Measurements from ENCODE around the gene PPBP.

The PPBP gene, protein sequence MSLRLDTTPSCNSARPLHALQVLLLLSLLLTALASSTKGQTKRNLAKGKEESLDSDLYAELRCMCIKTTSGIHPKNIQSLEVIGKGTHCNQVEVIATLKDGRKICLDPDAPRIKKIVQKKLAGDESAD

DNA sequence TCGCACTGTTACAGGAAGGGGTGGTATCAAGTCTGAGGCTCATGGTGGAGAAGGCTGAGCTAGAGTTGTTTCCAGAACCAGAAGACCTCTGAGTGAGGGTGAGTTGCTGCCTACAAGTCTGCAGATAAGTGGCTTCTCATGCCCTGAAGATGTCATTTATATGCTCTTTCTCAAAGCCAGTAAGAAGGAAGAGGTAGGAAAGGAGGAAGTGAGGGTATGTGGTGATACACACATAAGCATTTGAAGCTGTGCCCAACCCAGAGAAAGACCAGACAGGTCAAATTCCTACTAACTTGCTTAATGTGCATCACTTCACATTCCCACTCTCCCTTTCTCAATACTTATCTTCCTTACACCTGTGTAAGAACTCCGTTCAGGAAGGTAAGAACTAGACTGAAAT lies at the start of gene PPBP:
Gene PPBP, minus strand, starts transcription at position 130 of the 400 bp plus-strand sequence. Its CDS starts 87 bp downstream, at position 43.
- no peak within 1 kb of the TSS for H3K4me3 ChIP-seq

DNA sequence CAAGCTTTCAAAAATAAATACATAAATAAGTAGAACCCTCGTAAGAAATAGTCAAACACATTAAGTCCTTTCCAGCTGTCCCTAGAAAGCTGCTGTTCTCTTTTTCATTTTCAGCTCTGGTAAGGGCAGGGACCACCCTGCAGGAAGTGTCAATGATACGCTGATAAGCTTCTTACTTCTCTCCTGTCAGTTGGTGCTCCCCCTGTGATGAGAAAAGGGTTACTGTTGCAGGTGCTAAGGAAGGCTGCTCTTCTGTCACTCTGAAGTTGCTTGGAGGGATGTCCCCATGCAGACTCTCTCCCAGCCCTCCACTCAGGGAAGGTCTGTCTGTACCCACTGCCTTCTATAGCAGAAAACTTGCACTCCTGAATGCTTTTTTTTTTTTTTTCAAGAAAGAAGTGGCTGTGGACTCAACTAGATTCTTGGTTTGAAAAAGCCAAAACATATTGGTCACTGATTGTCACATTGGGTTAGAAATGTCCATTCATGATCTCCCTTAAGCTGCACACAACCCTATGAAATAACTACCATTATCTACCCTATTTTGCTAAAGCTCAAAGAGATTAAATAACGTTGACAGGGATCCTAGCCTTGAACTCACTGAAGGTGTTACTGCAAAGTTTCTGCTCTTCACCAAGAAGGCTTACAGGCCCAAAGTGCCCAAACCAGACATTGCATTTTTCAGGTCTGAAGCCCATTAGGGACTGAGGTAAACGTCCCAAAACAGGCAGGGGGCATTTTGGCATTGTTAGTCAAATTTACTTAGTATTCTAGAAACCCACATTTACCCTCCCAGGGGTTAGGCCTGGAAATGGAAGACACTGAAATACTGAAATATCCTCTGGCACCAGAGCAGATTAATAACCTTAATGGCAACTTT lies 49.3 kb upstream of the PPBP start:
- Histone ChIP-seq H3K4me3 (peak overlapping the region in 5 of 7 experiments; percentile 44 to 53 (median 50)), H3K27ac (peak overlapping the region in 3 of 21 experiments; percentile 71 to 79 (median 79))

More for the DNA sequence above, at the start of gene PPBP:
- H3K27ac ChIP-seq = no peak within 1 kb of the TSS

DNA sequence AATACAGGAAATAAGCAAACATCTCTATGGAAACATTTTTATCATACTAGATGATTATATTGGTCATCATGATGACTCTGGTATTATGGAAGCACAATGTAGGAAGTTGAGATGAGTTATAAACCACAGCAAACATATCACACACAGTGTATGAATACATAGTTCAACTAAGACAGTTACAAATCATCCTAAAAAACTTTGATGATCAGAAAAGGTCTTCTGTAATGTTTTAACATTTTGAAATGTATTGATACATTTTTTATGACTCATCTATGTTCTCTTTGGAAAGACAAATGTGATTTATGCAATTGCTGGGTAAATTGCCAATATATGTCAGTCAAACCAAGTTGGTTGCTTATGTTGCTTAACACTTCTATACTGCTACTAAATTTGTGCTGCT lies 45.7 kb upstream of the PPBP start:
- no peak overlapping the region for H3K27ac ChIP-seq

DNA sequence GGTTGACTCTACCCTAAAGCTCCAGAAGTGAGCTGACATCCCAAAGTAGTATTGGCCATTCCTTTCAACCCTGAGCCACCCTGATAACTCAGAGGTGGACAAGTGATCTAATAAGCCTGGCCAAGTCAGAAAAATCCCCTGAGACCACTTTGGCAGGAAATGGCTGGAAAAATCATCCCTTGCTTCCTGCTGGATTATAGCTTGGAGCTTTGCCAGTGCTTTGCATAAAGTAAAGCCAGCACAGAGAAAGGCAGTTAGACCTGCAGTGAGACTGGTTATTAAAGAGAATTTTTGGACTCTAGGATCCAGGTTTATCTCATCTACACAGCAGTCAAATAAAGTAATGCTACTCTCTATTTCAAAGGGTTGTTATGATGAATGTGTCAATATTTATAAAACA lies 44.1 kb upstream of the PPBP start:
- Histone ChIP-seq H3K4me3 (no peak overlapping the region), H3K27ac (no peak overlapping the region)

More for the DNA sequence above, 45.7 kb upstream of the PPBP start:
- no peak overlapping the region for H3K4me3 ChIP-seq

DNA sequence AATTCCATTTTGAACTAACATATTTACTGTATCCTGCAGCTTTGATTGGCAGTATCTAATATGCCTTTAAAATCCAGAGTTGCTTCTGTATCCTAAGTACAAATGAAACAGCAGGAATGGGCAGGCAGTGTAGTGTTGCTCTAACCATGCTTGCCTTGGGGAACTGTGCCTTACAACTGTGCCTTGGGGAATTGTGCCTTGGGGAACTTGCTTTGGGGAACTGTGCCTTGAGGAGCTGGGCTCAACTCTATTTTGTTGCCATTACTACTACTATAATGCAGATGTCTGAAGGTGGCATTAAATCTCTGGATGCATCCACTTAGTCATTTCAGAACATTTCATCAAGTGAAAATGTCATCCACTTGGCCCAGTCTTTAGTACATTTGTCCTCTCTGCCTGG lies 43.6 kb upstream of the PPBP start:
- no peak overlapping the region for H3K4me3 ChIP-seq
- no peak overlapping the region for H3K27ac ChIP-seq

DNA sequence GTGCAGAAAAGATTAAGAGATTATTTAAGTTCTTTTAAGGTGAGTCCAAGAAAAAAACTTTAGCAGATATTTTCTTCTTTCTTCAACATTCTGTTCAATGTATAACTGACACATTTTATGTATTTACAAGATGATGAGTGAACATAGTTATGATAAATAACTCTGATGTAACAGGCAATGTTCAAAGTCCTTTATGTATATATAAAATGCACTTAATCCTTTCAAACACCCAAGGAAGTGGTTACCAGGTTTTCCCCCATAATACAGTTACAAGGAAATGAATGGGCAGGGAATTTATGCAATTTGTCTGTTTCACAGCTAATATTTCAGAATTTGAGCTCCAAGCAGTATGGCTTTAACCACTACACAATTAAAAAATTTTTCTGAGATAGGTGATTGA lies 42.3 kb upstream of the PPBP start:
- Histone ChIP-seq H3K4me3 (no peak overlapping the region), H3K27ac (no peak overlapping the region)

DNA sequence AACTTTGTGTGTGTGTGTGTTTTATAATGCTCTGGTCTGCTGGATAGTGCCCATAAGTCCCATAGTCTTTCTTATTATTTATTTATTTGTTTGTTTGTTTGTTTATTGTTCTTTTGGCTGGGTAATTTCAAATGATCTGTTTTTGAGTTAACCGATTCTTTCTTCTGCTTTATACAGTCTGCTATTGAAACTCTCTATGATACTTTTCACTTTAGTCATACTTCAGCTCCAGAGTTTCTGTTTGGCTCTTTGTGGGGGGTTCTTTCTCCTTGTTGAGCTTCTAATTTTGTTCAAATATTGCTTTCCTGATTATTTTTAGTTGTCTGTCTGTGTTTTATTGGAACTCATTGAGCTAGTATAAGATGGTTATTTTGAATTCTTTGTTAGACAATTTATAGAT lies 40.5 kb upstream of the PPBP start:
- Histone ChIP-seq H3K4me3 (no peak overlapping the region), H3K27ac (no peak overlapping the region)

DNA sequence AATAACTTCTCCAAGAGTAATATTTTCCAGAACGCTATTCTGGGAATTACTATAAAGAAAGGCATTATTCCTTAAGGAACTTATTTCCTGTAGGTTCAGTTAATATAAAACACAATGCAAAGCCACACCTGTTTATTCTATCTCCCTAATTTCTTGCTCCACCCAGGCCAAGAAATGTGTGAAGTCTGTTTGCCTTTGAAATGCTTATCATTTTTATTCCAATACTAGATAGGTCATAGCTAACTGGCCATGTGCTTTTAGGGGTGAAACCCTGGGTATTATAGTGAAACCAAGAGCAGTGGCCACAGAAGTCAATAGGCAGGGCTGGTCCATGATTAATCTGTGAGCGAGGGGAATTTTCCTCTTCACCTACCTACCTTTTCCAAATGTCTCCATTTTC lies 35.7 kb upstream of the PPBP start:
- Histone ChIP-seq H3K4me3 (no peak overlapping the region), H3K27ac (no peak overlapping the region)

DNA sequence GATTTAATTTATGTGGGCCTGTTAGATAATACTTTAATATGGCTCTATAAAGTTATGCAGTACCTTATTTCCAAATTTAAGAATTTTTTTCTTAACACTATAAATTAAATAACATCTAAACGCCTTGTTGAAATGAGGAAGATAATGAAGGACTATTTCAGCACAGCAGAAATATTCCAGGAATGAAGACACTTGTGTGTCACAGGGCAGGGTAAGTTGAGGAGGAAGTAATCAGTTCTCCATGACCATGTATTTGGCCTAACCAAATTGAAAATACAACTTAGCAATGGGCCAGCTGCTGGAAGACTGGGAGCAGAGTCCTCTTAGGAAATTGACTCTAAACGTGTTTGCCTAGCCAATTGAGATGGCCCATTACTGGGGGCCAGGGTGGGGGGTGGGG lies 33.6 kb upstream of the PPBP start:
- Histone ChIP-seq H3K27ac (no peak overlapping the region), H3K4me3 (no peak overlapping the region)

DNA sequence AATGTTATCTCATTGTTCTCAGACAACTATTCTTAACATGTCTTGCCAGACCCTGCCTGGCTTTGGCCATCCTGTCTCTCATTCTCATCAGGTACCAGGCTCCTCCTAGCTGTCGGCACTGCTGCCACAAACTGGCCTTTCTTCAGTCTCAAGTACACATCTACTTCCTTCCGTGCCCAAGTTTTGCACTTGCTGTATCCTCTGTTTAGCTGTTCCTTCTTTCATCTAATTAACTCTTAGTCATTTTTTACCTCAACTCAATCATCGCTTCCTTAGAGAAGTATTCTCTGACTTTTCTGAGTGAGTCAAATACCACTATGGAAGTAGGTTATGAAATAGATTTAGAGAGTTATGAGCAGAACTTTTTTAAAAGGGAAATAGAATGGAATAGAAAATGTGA lies 30.8 kb upstream of the PPBP start:
- no peak overlapping the region for H3K4me3 ChIP-seq
- H3K27ac ChIP-seq = no peak overlapping the region

DNA sequence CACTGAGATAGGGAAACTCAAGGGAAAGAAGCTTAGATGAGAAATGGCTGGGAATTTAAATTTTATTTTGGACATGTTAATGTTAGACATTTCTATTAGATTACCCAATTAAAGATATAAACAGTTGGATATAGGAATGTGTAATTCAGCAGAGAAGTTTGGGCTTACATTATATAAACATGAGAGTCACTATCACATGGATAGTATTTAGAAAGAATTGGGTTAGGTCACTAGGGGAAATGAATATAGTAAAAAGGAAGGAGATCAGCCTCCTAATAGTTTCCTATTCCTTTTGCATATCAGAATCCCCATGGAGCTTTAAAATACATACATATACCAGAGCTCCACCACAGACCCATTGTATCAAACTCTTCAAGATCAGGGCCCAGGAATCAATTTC lies 30.1 kb upstream of the PPBP start:
- H3K27ac ChIP-seq = no peak overlapping the region

DNA sequence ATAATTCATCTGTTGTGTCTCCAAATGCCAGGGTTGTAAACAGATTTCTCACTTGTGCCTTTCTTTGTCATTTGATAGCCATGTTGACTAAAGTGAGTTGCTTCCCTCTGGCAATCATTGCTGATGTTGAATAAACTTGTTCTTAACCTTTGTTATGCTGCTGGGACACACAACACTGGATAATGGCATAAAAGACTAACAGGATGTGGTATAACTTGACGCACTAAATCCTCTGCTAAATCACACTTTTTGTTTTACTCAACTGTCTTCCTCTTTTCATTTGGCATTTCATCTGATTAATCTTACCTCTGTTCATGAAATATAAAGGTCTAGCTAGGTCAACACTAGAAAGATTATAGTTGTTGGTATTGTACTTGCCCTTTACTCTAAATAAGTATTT lies 28.1 kb upstream of the PPBP start:
- Histone ChIP-seq H3K27ac (no peak overlapping the region), H3K4me3 (no peak overlapping the region)

More for the DNA sequence above, 30.1 kb upstream of the PPBP start:
- H3K4me3 ChIP-seq = no peak overlapping the region

DNA sequence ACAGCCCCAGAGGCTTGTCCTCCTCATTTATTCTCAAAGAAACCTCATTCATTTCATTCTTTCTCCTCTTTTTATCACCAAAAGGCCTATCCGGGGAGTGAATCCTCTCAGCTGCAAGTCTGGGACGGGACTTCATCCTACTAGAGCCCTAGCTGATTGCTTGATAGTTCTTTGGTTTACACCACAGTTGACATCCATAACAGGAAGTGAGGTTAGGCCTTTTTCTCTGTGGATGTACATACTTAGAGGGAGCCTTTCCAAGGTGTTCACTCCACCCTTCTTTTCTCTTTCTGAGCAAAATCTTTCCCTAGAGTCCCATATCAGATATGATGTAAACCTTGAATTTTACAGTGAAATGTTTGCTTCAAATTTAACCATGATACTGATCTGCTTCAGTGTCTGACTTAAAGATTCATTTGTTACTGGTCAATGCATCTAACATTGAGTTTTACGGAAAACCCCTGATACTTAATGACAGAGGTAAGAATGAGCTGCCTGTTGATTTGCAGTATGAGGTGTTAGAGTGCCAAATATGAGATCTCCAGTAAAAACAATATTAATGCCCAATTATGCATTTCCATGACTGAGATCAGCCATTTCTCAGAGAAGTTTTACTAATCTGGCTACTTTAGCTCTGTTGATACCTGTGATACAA lies 27.3 kb upstream of the PPBP start:
- H3K4me3 ChIP-seq = no peak overlapping the region
- no peak overlapping the region for H3K27ac ChIP-seq

DNA sequence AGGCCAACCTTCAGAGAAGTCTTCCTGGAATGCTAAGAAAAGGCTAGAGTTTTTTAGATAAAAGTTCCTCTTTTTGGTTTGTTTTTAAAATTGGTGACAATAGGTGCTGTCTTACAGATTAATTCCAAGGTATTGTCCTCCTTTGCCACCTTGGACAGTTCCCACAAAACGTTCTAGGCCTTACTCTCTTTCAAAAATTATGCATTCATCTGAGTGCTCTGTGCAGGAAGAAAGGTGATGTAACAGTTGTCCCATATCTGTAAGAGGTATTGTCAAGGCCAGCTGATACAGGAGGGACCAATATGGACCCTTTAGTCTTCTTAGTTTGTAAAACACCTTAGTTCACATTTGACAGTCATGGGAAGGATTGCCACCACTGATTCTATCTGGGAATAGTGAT lies 26.3 kb upstream of the PPBP start:
- H3K4me3 ChIP-seq = no peak overlapping the region
- no peak overlapping the region for H3K27ac ChIP-seq

DNA sequence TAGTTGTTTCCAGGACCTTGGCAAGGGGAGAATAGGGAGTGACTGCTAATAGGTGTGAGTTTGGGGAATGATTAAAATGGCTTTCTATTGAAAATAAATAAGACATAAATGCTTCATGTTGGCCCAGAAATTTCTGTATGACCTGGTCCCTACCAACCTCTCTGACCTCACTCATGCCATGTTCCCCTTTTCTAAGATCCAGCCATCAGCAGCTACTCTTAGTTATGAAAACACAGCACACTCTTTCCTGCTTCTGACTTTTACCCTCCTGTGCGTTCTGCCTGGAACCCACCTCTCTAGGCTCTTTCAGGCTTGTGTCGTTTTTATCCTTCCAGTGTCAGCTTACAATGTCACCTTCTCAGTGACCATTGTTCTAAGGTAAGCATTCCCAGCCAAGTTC lies 25.3 kb upstream of the PPBP start:
- Histone ChIP-seq H3K27ac (no peak overlapping the region), H3K4me3 (no peak overlapping the region)

DNA sequence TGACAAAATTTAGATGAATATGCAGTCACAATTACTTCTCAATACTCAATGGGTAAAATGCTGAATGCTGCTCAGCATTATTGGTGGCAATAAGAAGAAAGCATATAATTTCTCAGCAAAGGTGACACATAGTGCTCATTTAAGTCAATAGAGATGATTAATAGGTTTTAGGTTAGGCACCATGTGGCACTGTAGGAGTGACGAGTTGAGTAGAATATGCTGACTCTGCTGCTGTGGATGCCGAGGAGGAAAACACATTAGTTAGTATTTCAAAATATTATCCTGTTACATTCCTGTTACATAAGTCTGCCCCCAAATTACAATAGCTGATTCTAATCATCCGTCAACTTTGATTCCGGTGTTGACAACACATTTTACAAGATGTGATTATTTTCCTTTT lies 24.1 kb upstream of the PPBP start:
- H3K27ac ChIP-seq = no peak overlapping the region

DNA sequence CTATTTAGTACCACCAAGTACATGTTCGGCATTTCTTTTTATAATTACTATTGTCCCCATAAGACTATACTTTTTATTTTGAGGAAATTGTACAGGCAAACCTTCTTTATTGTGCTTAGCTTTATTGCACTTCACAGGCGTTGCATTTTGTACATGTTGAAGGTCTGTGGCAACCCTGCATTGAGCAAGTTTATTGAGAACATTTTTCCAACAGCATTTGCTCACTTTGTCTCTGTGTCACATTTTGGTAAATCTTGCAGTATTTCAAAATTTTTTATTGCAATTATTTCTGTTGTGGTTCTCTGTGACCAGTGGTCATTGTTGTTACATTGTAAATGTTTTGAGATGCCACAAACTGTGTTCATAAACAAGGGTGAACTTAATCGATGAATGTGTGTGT lies 21.3 kb upstream of the PPBP start:
- no peak overlapping the region for H3K27ac ChIP-seq
- H3K4me3 ChIP-seq = no peak overlapping the region

More for the DNA sequence above, 24.1 kb upstream of the PPBP start:
- H3K4me3 ChIP-seq = no peak overlapping the region

DNA sequence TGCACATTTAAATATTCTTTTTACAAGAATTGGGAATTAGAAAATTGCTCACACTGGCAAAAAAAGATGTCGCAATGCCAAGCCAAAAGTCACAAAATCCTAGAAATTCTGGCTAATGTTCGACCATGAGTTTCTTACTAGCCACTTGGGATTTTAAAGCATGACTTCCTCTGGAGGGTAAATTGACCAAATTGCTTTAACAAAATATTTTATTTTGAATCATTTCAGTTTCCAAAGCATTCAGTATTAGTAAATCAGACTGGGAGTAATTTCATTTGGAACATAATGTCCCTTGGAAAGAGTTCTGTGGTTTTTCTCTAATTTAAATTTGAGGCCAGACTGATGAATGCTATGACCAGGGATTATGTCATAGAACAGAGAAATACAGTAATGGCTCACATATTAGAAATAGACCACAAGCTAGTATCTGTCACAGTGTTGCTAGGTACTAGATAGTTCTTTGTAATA lies 18.1 kb upstream of the PPBP start:
- no peak overlapping the region for H3K4me3 ChIP-seq
- no peak overlapping the region for H3K27ac ChIP-seq

DNA sequence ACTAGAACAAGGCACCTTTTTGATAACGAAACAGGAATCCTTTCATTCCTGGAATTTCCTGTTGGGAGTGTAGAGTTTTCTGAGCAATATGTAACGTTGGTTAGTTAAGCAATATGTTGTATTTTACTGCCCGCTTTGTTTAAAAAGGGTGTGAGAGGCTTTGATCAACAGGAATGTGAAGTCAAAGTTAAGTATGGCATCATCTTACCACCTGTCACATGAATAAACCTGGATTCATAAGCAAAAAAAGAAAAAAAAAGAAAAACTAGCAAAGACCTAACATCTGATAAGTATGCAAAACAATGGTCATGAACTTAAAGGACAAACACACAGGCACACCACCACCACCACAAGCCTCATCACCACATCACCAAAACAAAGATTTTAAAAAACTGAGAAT lies 17.5 kb upstream of the PPBP start:
- Histone ChIP-seq H3K27ac (peak overlapping the region in 1 of 21 experiments; percentile 13), H3K4me3 (no peak overlapping the region)

DNA sequence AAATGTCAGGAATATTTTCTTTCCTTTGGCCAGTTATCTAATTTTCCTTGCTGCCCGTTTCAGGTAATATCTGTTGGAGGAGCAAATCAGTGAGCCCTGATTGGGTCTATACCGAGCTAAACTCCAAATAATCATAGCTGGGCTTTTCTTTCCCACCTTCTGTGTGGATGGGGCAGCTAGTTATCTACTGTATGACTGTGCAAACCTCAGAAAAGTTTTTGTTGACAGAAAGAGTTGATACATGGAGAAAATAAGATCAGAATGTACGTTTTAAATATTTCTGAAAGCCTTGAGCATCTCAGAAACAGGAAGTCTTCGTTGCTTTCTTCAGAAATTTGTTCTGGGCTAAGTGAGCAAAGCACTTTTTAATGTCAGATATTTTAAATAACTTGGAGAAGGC lies 16.7 kb upstream of the PPBP start:
- H3K27ac ChIP-seq = no peak overlapping the region
- H3K4me3 ChIP-seq = no peak overlapping the region

DNA sequence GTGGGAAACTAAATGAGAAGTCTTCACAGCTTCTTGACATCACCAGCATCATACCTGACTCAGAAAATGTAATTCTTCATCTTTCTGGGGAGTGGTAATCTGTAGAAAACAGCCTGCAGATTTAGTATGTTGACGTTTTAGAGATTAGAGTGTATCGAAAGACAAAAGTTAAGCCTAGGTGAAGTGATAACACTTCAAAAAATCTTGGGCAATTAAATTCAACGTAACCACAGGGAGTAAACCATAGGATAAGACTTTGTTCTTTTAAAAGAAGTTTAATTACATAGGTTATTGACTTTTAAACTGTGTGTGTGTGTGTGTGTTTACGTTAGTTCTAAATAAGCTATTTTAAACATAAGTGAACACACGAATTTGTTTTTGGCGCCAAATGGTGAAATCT lies 12.3 kb upstream of the PPBP start:
- Histone ChIP-seq H3K27ac (no peak overlapping the region), H3K4me3 (no peak overlapping the region)

Data from skin epidermis (tissue), 12 donors.